SU-DHL-6 (cell line): ENCODE measurements around the gene NOTCH2.

Experiments
- CTCF ChIP-seq: fragments of 200-600 bp; sonication (generic); IDR thresholded peaks from one replicate; pipeline ENCODE4 v1.5.1; 2017; ENCODE audit warnings: antibody characterized with exemption, mild to moderate bottlenecking, low read length, moderate library complexity; ENCODE audit not compliant: insufficient read depth, poor library complexity, severe bottlenecking
- EZH2phosphoT487 ChIP-seq: fragments of 200-600 bp; sonication (generic), shearing (Covaris generic); conservative IDR thresholded peaks from 2 replicates; pipeline ENCODE4 v1.6.1; 2018; ENCODE audit warnings: mild to moderate bottlenecking, antibody characterized with exemption, low read length, moderate library complexity, mixed read lengths

- no peak for TF ChIP-seq CTCF
- no peak for TF ChIP-seq EZH2phosphoT487
Measured at GRCh38 chr1:119917304-119918055, 152.0 kb downstream of the NOTCH2 start.
